GM10248 (cell line): ENCODE results near the gene TOR4A.

Source experiments
- CTCF ChIA-PET: fragments of 300-600 bp; sonication (Branson Sonifier 250); formaldehyde crosslinking; extraction: SDS; loops from one replicate; lab custom pipeline; 2021; ENCODE audit warnings: antibody characterized with exemption; lab: Yijun Ruan, JAX
- POLR2A ChIA-PET: fragments of 350-650 bp; sonication (Branson Sonifier 250); formaldehyde crosslinking; extraction: SDS; loops from one replicate; lab custom pipeline; 2020; ENCODE audit warnings: antibody characterized with exemption; lab: Yijun Ruan, JAX
- DNase-seq: peaks from one replicate; pipeline ENCODE4 v3.0.0; 2012; ENCODE audit errors: extremely low spot score
- CTCF ChIP-seq: IDR thresholded peaks from 2 replicates; pipeline ENCODE4 v1.5.1; 2012; ENCODE audit warnings: mild to moderate bottlenecking, low read depth; ENCODE audit errors: extremely low read depth, missing control alignments, control extremely low read depth

The TOR4A gene

GRCh38 chr9:137230705-137231371 is 46.7 kb upstream of the TOR4A start, which contains the start of gene SLC34A3:
TSS of gene SLC34A3 (plus strand) at chr9:137230901. CDS start at chr9:137231703, 802 bp downstream.
- POLR2A ChIA-PET = interaction anchor here (1.1 kb wide), 1 partner anchor 10 kb away, joined by 4 read pairs; no protein-coding TSS in a partner anchor
- TF ChIP-seq CTCF = no peak
- CTCF ChIA-PET = interaction anchor here (1.0 to 1.9 kb wide), 3 partner anchors 10 to 196 kb away, joined by 3 to 5 read pairs (median 4); partner anchors contain the start of gene TUBB4B
- DNase-seq = no peak

- ChIA-PET POLR2A (interaction anchor here (1.1 kb wide), 1 partner anchor 9 kb away, joined by 4 read pairs; no protein-coding TSS in a partner anchor), CTCF (interaction anchor here (1.0 kb wide), 1 partner anchor 196 kb away, joined by 3 read pairs; no protein-coding TSS in a partner anchor)
- no peak for TF ChIP-seq CTCF
- DNase-seq = no peak
Measured at GRCh38 chr9:137231372-137232039, 46.0 kb upstream of the TOR4A start.

GRCh38 chr9:137232101-137232500 is 45.4 kb upstream of the TOR4A start:
- TF ChIP-seq CTCF = no peak
- ChIA-PET CTCF (no interaction called here), POLR2A (no interaction called here)
- DNase-seq = no peak

- CTCF ChIA-PET = no interaction called here
- DNase-seq = no peak
- TF ChIP-seq CTCF = no peak
- POLR2A ChIA-PET = no interaction called here
Measured at GRCh38 chr9:137232510-137232909, 45.0 kb upstream of the TOR4A start.

- DNase-seq = no peak
- POLR2A ChIA-PET = no interaction called here
- CTCF ChIA-PET = interaction anchor here (8.0 kb wide), 1 partner anchor 8 kb away, joined by 92 read pairs; the partner anchor contains the start of genes CYSRT1, RNF208 and RNF224
- no peak for TF ChIP-seq CTCF
Measured at GRCh38 chr9:137233143-137233980, 44.2 kb upstream of the TOR4A start.
